Adrenal gland (tissue), 5 donors: ENCODE measurements around the gene PPIF.

ENCODE experiments used
- POLR2A ChIP-seq, 2 donors: fragments of 450-650 bp; IDR thresholded peaks; one replicate each; pipeline ENCODE4 v1.6.1; 2017; ENCODE audit warnings: antibody characterized with exemption in 2 of 2, mild to moderate bottlenecking in 2 of 2, moderate library complexity in 1 of 2
- TF ChIP-seq, protein P1 (sequence below), 6 experiments: fragments of 450-650 bp in 4 of 6; fragments of 200-600 bp in 2 of 6; sonication (generic) in 1 of 6; IDR thresholded peaks; 1 replicate in 5 of 6; 2 replicates in 1 of 6; pipeline versions ENCODE4 v1.5.1 to v1.8.0; 2016 to 2021; ENCODE audit warnings: antibody characterized with exemption in 6 of 6, mild to moderate bottlenecking in 2 of 6, moderate library complexity in 1 of 6
- donor health status: DM: no; HTN: no; CAD: no.

DNA sequence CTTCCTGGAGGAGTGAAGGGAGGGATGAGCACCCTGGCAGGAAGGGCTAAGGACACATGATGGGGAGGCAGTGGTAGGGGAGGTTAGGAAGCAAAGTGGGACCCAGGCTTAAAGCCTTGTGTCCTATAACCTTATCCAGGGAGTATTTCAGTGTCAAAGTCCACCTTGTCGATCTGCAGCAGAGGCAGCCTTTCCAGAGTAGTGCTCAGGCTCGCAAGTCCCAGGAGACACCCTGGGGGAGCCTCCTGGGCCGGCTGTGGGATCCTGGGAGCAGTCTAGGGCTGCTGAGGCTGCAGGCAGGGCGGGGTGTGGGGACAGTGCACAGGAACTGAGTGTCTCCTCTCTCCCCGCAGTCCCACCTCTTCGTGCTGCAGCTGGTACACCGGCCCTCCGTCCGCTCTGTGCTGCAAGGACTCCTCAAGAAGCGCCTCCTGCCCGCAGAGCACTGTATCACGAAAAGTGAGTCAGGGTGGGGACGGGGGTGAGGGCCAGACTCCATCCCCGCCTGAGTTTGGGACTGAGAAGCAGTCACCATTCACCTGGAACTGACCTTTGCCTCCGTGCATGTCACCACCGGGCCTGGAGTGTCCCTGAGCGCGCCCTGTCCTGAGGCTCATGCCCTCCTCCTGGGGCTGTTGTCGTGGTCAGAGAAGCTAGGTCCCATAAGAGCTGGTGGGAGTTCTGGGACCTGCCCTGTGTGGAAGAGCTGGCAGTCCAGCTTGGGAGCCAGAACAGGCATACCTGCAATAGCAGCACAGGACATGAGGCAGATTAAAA is 45.3 kb upstream of the PPIF start:
- TF ChIP-seq, protein P1, sequence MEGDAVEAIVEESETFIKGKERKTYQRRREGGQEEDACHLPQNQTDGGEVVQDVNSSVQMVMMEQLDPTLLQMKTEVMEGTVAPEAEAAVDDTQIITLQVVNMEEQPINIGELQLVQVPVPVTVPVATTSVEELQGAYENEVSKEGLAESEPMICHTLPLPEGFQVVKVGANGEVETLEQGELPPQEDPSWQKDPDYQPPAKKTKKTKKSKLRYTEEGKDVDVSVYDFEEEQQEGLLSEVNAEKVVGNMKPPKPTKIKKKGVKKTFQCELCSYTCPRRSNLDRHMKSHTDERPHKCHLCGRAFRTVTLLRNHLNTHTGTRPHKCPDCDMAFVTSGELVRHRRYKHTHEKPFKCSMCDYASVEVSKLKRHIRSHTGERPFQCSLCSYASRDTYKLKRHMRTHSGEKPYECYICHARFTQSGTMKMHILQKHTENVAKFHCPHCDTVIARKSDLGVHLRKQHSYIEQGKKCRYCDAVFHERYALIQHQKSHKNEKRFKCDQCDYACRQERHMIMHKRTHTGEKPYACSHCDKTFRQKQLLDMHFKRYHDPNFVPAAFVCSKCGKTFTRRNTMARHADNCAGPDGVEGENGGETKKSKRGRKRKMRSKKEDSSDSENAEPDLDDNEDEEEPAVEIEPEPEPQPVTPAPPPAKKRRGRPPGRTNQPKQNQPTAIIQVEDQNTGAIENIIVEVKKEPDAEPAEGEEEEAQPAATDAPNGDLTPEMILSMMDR (IDR thresholded peaks at IDR 0.05), result no peak
- TF ChIP-seq POLR2A (IDR thresholded peaks at IDR 0.05), result no peak
